HEK293 (cell line): Measurements from ENCODE around the gene ADH1C.

ENCODE experiments used
- CTCF ChIA-PET: fragments of 350-600 bp; formaldehyde crosslinking; extraction: SDS; loops from one replicate; lab custom pipeline; 2021; ENCODE audit warnings: antibody characterized with exemption; lab: Yijun Ruan, JAX
- POLR2A ChIA-PET: fragments of 300-600 bp; formaldehyde crosslinking; extraction: SDS; loops from one replicate; lab custom pipeline; 2020; ENCODE audit warnings: antibody characterized with exemption, inconsistent platforms; lab: Yijun Ruan, JAX
- H3K27ac ChIP-seq: fragments of 200-500 bp; sonication (Bioruptor generic); 2 replicates; pipeline ENCODE4 v1.5.1; 2014; ENCODE audit warnings: low read depth, low read length, control low read depth, inconsistent platforms; ENCODE audit errors: extremely low read depth
- H3K36me3 ChIP-seq, 2 experiments: fragments of 200-500 bp in 1 of 2; sonication (Bioruptor generic) in 1 of 2; 1 replicate in 1 of 2; 2 replicates in 1 of 2; pipeline ENCODE4 v1.5.1; 2014 to 2017; ENCODE audit warnings: inconsistent platforms in 2 of 2, low read length in 2 of 2; ENCODE audit not compliant: control insufficient read depth in 2 of 2, insufficient read depth in 1 of 2
- H3K4me1 ChIP-seq: fragments of 200-500 bp; sonication (Bioruptor generic); 2 replicates; pipeline ENCODE4 v1.5.1; 2014; ENCODE audit warnings: mild to moderate bottlenecking, low read length, inconsistent platforms; ENCODE audit not compliant: control insufficient read depth, insufficient read depth
- H3K4me3 ChIP-seq: 2 replicates; pipeline ENCODE4 v1.5.1; 2011; ENCODE audit warnings: low read depth, mild to moderate bottlenecking, control low read depth, low read length, moderate library complexity
- H3K9me3 ChIP-seq: fragments of 200-500 bp; sonication (Bioruptor generic); 2 replicates; pipeline ENCODE4 v1.5.1; 2014; ENCODE audit warnings: low read depth, low read length, inconsistent platforms; ENCODE audit not compliant: control insufficient read depth, insufficient read depth
- GLIS2 ChIP-seq: fragments of 450-650 bp; formaldehyde crosslinking; IDR thresholded peaks from 2 replicates; pipeline ENCODE4 v1.5.1; 2016; ENCODE audit warnings: missing biosample characterization, missing genetic modification characterization
- PRDM4 ChIP-seq: fragments of 450-650 bp; formaldehyde crosslinking; IDR thresholded peaks from 2 replicates; pipeline ENCODE4 v1.5.1; 2017; ENCODE audit warnings: missing biosample characterization, missing genetic modification characterization
- SETDB1 ChIP-seq: IDR thresholded peaks from one replicate; pipeline ENCODE4 v1.6.1; 2017; ENCODE audit warnings: mild to moderate bottlenecking, low read length, moderate library complexity, mixed read lengths; ENCODE audit not compliant: insufficient read length
- SP2 ChIP-seq: fragments of 450-650 bp; formaldehyde crosslinking; IDR thresholded peaks from 2 replicates; pipeline ENCODE4 v1.5.1; 2016; ENCODE audit warnings: missing biosample characterization, missing genetic modification characterization
- ZBTB21 ChIP-seq: fragments of 450-650 bp; formaldehyde crosslinking; IDR thresholded peaks from 2 replicates; pipeline ENCODE4 v1.5.1; 2017; ENCODE audit warnings: missing biosample characterization, missing genetic modification characterization
- ZNF155 ChIP-seq: fragments of 450-650 bp; formaldehyde crosslinking; IDR thresholded peaks from 2 replicates; pipeline ENCODE4 v1.5.1; 2016; ENCODE audit warnings: missing biosample characterization, missing genetic modification characterization
- ZNF184 ChIP-seq: fragments of 450-650 bp; IDR thresholded peaks from 2 replicates; pipeline ENCODE4 v1.5.1; 2018; ENCODE audit warnings: missing biosample characterization, mild to moderate bottlenecking, missing genetic modification characterization
- ZNF2 ChIP-seq: fragments of 450-650 bp; formaldehyde crosslinking; IDR thresholded peaks from 2 replicates; pipeline ENCODE4 v1.5.1; 2016; ENCODE audit warnings: missing biosample characterization, missing genetic modification characterization
- ZNF202 ChIP-seq: fragments of 450-650 bp; formaldehyde crosslinking; IDR thresholded peaks from 2 replicates; pipeline ENCODE4 v1.5.1; 2016; ENCODE audit warnings: missing biosample characterization, missing genetic modification characterization, borderline replicate concordance
- ZNF223 ChIP-seq: fragments of 450-650 bp; formaldehyde crosslinking; IDR thresholded peaks from 2 replicates; pipeline ENCODE4 v1.5.1; 2016; ENCODE audit warnings: missing biosample characterization, missing genetic modification characterization
- ZNF24 ChIP-seq: fragments of 450-650 bp; formaldehyde crosslinking; IDR thresholded peaks from 2 replicates; pipeline ENCODE4 v1.5.1; 2016; ENCODE audit warnings: missing biosample characterization, missing genetic modification characterization
- ZNF366 ChIP-seq: fragments of 450-650 bp; formaldehyde crosslinking; conservative IDR thresholded peaks from 2 replicates; pipeline ENCODE4 v1.5.1; 2016; ENCODE audit warnings: missing biosample characterization, missing genetic modification characterization
- ZNF416 ChIP-seq: fragments of 450-650 bp; formaldehyde crosslinking; IDR thresholded peaks from 2 replicates; pipeline ENCODE4 v1.5.1; 2016; ENCODE audit warnings: missing biosample characterization, missing genetic modification characterization
- ZNF571 ChIP-seq: fragments of 450-650 bp; formaldehyde crosslinking; IDR thresholded peaks from 2 replicates; pipeline ENCODE4 v1.5.0; 2017; ENCODE audit warnings: missing biosample characterization, missing genetic modification characterization
- ZNF580 ChIP-seq: fragments of 450-650 bp; formaldehyde crosslinking; IDR thresholded peaks from 2 replicates; pipeline ENCODE4 v1.5.1; 2016; ENCODE audit warnings: missing biosample characterization, missing genetic modification characterization
- ZNF596 ChIP-seq: fragments of 450-650 bp; IDR thresholded peaks from 2 replicates; pipeline ENCODE4 v1.5.0; 2018; ENCODE audit warnings: missing biosample characterization, mild to moderate bottlenecking, missing genetic modification characterization, moderate library complexity
- ZNF621 ChIP-seq: fragments of 450-650 bp; formaldehyde crosslinking; IDR thresholded peaks from 2 replicates; pipeline ENCODE4 v1.5.1; 2017; ENCODE audit warnings: missing biosample characterization, missing genetic modification characterization
- ZNF704 ChIP-seq: fragments of 450-650 bp; formaldehyde crosslinking; IDR thresholded peaks from 2 replicates; pipeline ENCODE4 v1.5.1; 2016; ENCODE audit warnings: missing biosample characterization, missing genetic modification characterization
- ZNF830 ChIP-seq: fragments of 450-650 bp; IDR thresholded peaks from 2 replicates; pipeline ENCODE4 v1.5.0; 2018; ENCODE audit warnings: missing biosample characterization, missing genetic modification characterization, low read depth, mild to moderate bottlenecking, moderate library complexity
- ZSCAN23 ChIP-seq: fragments of 450-650 bp; formaldehyde crosslinking; IDR thresholded peaks from 2 replicates; pipeline ENCODE4 v1.5.1; 2016; ENCODE audit warnings: missing biosample characterization, missing genetic modification characterization
- TF ChIP-seq, protein P1 (sequence below): fragments of 450-650 bp; formaldehyde crosslinking; IDR thresholded peaks from 2 replicates; pipeline ENCODE4 v1.5.1; 2016; ENCODE audit warnings: missing biosample characterization, missing genetic modification characterization
- TF ChIP-seq, protein P2 (sequence below): fragments of 450-650 bp; formaldehyde crosslinking; IDR thresholded peaks from 2 replicates; pipeline ENCODE4 v1.5.1; 2016; ENCODE audit warnings: missing biosample characterization, missing genetic modification characterization
- TF ChIP-seq, protein P3 (sequence below): fragments of 450-650 bp; formaldehyde crosslinking; IDR thresholded peaks from 2 replicates; pipeline ENCODE4; 2016; ENCODE audit warnings: missing biosample characterization, missing genetic modification characterization

Gene ADH1C

DNA sequence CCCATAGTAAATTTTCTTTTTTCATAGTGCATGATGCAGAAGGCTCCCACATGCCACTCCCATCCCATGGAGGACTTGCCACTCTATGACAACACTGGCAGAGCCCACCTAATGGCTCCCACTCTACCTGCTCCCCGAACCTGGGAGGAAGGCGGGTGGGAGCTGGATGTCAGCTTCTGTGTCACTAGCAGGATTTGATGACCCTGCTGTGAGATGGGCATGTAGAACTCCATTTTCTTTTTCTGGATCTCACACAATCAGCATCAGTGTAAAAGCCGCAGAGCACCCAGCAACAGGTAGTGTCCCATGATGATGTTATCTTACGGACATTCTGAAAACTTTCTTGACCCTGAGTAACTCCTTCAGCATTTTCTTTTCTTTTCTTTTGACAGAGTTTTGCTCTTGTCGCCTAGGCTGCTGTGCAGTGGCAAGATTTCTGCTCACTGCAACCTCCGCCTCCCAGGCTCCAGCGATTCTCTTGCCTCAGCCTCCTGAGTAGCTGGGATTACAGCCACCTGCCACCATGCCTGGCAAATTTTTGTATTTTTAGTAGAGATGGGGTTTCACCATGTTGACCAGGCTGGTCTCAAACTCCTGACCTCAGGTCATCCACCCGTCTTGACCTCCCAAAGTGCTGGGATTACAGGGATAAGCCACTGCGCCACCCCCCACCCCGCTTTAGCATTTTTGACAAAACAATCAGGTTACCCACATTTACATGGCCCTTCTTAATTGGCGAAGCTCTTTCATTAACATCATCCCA lies 46.7 kb downstream of the ADH1C start:
- no peaks in the 10 kb centered on the region for H3K4me1 ChIP-seq
- H3K27ac ChIP-seq, result no peak overlapping the region
- no peak overlapping the region for H3K4me3 ChIP-seq
- TF ChIP-seq ZSCAN23, result no peak
- TF ChIP-seq, protein P1, sequence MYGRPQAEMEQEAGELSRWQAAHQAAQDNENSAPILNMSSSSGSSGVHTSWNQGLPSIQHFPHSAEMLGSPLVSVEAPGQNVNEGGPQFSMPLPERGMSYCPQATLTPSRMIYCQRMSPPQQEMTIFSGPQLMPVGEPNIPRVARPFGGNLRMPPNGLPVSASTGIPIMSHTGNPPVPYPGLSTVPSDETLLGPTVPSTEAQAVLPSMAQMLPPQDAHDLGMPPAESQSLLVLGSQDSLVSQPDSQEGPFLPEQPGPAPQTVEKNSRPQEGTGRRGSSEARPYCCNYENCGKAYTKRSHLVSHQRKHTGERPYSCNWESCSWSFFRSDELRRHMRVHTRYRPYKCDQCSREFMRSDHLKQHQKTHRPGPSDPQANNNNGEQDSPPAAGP, result no peak
- TF ChIP-seq ZNF830 (tag by site-specific recombination), result no peak
- TF ChIP-seq ZBTB21 (tag by site-specific recombination), result no peak
- no peak for TF ChIP-seq ZNF223 (tag by site-specific recombination)
- TF ChIP-seq ZNF580 (tag by site-specific recombination), result no peak
- no peak for TF ChIP-seq ZNF2 (tag by site-specific recombination)
- TF ChIP-seq ZNF704, result no peak
- TF ChIP-seq ZNF366 (tag by site-specific recombination), result no peak
- no peak for TF ChIP-seq SP2
- H3K9me3 ChIP-seq, result no peaks in the 10 kb centered on the region
- ChIA-PET POLR2A (no interaction called here), CTCF (no interaction called here)
- H3K36me3 ChIP-seq, result no peaks in the 10 kb centered on the region

- H3K36me3 ChIP-seq, result no peaks in the 10 kb centered on the region
- CTCF ChIA-PET, result interaction anchor here (0.7 kb wide), 2 partner anchors 436 to 506 kb away, joined by 3 read pairs; no protein-coding TSS in a partner anchor
- no peaks in the 10 kb centered on the region for H3K4me1 ChIP-seq
- H3K4me3 ChIP-seq, result no peak overlapping the region
- H3K9me3 ChIP-seq, result no peaks in the 10 kb centered on the region
- POLR2A ChIA-PET, result no interaction called here
- H3K27ac ChIP-seq, result no peak overlapping the region
- no peak for TF ChIP-seq ZNF202 (tag by site-specific recombination)
- TF ChIP-seq ZNF155, result no peak
- TF ChIP-seq ZNF416 (tag by site-specific recombination), result no peak
- no peak for TF ChIP-seq PRDM4 (tag by site-specific recombination)
- TF ChIP-seq ZNF596 (tag by site-specific recombination), result no peak
- TF ChIP-seq ZNF184 (tag by site-specific recombination), result no peak
- no peak for TF ChIP-seq SETDB1
- TF ChIP-seq ZBTB21 (tag by site-specific recombination), result no peak
- TF ChIP-seq, protein P2, sequence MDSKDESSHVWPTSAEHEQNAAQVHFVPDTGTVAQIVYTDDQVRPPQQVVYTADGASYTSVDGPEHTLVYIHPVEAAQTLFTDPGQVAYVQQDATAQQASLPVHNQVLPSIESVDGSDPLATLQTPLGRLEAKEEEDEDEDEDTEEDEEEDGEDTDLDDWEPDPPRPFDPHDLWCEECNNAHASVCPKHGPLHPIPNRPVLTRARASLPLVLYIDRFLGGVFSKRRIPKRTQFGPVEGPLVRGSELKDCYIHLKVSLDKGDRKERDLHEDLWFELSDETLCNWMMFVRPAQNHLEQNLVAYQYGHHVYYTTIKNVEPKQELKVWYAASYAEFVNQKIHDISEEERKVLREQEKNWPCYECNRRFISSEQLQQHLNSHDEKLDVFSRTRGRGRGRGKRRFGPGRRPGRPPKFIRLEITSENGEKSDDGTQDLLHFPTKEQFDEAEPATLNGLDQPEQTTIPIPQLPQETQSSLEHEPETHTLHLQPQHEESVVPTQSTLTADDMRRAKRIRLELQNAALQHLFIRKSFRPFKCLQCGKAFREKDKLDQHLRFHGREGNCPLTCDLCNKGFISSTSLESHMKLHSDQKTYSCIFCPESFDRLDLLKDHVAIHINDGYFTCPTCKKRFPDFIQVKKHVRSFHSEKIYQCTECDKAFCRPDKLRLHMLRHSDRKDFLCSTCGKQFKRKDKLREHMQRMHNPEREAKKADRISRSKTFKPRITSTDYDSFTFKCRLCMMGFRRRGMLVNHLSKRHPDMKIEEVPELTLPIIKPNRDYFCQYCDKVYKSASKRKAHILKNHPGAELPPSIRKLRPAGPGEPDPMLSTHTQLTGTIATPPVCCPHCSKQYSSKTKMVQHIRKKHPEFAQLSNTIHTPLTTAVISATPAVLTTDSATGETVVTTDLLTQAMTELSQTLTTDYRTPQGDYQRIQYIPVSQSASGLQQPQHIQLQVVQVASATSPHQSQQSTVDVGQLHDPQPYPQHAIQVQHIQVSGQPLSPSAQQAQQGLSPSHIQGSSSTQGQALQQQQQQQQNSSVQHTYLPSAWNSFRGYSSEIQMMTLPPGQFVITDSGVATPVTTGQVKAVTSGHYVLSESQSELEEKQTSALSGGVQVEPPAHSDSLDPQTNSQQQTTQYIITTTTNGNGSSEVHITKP, result no peak
- no peak for TF ChIP-seq GLIS2
- TF ChIP-seq, protein P3, sequence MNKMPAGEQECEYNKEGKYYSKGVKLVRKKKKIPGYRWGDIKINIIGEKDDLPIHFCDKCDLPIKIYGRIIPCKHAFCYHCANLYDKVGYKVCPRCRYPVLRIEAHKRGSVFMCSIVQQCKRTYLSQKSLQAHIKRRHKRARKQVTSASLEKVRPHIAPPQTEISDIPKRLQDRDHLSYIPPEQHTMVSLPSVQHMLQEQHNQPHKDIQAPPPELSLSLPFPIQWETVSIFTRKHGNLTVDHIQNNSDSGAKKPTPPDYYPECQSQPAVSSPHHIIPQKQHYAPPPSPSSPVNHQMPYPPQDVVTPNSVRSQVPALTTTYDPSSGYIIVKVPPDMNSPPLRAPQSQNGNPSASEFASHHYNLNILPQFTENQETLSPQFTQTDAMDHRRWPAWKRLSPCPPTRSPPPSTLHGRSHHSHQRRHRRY, result no peak
- no peak for TF ChIP-seq ZNF621 (tag by site-specific recombination)
- no peak for TF ChIP-seq ZNF24 (tag by site-specific recombination)
- no peak for TF ChIP-seq ZNF571 (tag by site-specific recombination)
Measured at GRCh38 chr4:99301376-99302164, 51.0 kb downstream of the ADH1C start.
